Suppressor macrophage treated with lipopolysaccharide for 1 hour (primary cell): ENCODE measurements around the gene TSGA10.
"Not testable (repeated sequence)": the region's sequence is repeated elsewhere in the genome, so short reads cannot be mapped to it uniquely, and the experiment has no call there.

Experiments
- DNase-seq, 3 donors: peaks; one replicate each; pipeline ENCODE4 v3.0.0-alpha.2; 2020 to 2022

The TSGA10 gene, protein sequence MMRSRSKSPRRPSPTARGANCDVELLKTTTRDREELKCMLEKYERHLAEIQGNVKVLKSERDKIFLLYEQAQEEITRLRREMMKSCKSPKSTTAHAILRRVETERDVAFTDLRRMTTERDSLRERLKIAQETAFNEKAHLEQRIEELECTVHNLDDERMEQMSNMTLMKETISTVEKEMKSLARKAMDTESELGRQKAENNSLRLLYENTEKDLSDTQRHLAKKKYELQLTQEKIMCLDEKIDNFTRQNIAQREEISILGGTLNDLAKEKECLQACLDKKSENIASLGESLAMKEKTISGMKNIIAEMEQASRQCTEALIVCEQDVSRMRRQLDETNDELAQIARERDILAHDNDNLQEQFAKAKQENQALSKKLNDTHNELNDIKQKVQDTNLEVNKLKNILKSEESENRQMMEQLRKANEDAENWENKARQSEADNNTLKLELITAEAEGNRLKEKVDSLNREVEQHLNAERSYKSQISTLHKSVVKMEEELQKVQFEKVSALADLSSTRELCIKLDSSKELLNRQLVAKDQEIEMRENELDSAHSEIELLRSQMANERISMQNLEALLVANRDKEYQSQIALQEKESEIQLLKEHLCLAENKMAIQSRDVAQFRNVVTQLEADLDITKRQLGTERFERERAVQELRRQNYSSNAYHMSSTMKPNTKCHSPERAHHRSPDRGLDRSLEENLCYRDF

DNA sequence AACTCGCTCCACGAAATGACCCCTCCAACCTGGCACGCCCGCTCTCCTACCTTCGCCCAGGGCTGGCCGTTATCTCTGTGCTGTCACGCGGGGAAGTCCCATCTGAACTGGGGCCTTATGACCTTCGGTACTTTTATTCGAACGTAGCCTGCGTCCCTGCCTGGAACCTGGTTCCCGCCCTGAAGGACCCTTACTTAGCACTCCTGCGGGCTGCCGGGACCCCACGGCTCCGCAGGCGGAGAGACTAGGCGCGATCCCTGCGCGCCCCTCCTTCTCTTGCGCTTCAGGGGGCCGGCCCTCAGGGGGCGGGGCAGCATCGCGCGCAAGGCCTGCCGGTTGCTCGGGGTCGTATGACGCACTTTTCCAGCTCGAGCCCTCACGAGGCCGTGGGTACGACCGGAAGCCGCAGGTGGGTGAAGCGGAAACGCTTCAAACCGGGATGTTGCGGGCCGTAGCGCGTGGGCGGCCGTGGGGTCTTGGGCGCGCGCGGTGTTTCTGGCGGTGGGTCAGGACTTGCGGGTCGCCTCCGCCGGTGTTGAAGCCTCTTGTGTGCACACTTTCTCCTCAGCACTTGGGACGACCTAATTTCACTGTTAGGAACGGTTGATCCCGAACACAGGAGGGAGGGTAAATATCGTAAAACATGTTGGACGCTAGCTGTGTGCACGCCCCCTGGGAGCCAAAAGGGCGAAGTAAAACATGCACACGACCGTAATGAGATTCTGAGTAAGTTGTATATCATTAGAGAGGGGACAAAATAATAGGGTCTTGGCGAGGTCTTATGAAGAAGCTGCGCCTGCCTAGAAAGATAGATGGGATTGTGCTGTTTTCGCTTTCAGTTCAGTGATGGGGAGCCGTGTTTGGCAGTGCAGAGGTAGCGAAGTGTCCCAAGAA is at the start of gene TSGA10, which contains the start of gene LIPT1:
TSGA10 (minus strand) TSS at position 300 of the 894 bp plus-strand sequence. CDS start 45,503 bp downstream, outside the sequence.
LIPT1 (plus strand) TSS at position 325 of the 894 bp plus-strand sequence. CDS start 6,991 bp downstream, outside the sequence.
- DNase-seq, result peak; percentile 87 to 94 (median 92)

DNA sequence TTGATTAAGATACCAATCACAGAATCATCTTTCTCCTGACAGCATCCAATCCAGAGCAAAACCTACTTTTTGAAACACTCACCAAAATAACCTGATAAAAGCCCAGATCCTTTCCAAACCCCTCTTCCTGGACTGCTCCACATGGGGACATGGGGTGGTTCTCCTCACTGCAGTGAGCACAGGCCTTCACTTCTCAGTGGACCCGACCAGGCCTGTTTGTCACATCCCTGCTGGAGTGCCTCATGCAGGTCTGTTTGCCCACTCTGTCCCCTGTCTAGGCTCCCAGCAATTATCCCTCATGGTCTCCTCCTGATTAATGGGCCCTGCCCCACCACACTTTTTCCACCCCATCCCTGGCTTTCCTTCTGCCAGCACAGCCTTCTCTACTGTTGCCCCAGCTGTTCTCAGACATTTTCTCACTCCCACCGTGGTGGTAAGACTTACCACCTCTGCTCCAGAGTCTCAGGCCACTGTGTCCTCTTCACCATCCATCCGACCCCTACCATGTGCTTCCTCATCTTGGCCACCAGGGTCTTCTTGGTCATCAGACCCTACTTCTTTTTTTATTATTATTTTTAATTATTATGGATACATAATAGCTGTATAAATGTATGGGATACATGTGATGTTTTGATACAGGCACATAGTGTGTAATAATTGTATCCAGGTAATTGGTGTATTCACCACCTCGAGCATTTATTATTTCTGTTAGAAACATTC is 47.4 kb upstream of the TSGA10 start:
- no peak for DNase-seq

DNA sequence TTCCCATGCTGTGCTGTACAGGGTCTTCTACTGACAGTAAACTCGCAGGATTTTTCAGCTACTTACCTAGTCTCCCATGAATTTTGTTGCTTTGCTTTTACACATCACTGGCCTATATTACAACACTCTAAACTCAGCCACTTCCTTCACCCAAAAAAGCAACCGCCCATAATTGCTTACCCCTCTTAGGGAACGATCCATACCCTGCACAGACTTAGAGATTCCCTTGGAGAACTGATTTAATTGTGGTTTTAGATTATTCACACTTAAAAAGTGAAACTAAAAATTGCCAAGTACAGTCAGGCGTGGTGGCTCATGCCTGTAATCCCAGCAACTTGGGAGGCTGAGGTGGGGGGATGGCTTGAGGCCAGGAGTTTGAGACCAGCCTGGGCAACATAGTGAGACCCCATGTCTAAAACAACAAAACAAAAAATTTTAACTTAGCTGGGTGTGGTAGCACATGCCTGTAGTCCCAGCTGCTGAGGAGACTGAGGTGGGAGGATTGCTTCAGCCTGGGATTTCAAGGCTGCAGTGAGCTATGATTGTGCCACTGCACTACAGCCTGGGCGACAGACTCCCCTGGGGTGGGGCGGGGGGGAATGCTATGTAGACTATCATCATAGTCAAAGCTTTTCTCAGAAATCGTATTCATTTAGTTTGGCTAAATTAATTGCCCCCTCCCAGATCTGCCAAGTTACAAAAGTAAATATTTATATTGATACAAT is 45.5 kb upstream of the TSGA10 start:
- DNase-seq, result peak; percentile 38 to 58 (median 51)

DNA sequence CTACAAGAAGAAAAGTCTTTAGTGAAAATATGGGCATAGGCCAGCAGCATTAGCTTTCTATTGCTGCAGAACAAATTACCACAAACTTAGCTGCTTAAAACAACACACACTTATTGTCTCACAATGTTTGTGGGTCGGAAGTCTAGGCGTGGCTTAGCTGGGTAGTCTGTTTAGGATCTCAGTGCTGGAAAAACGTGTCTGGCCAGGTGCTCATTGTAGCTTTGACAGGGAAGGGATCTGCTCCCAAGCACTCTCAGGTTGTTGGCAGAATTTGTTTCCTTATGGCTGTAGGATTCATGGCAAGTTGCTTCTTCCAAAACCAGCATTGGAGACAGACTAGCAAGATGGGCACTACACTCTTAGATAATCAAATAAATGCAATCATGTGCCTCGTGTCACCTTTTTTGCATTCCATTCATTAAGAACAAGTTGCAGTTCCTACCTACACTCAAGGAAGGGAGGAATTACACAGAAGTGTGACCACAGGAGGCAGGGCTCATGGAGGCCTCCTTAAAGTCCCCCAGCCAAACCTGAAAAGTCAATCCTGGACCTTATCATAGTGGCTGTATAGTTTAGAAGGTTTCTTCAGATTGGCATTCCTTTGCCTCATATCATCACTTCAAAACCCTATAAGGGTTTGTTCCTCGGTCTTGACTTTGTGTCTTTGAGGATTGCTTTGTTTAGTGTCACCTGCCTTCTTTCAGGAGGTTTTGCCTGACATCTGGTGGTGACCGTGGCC is 43.5 kb upstream of the TSGA10 start:
- DNase-seq, result no peak

DNA sequence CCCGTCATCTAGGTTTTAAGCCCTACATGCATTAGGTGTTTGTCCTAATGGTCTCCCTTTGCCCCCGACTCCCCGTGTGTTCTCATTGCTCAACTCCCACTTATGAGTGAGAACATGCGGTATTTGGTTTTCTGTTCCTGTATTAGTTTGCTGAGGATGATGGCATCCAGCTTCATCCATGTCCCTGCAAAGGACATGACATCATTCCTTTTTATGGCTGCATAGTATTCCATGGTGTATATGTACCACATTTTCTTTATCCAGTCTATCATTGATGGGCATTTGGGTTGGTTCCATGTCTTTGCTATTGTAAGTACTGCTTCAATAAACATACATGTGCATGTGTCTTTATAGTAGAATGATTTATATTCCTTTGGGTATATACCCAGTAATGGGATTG is 37.6 kb upstream of the TSGA10 start:
- not testable (repeated sequence) for DNase-seq

DNA sequence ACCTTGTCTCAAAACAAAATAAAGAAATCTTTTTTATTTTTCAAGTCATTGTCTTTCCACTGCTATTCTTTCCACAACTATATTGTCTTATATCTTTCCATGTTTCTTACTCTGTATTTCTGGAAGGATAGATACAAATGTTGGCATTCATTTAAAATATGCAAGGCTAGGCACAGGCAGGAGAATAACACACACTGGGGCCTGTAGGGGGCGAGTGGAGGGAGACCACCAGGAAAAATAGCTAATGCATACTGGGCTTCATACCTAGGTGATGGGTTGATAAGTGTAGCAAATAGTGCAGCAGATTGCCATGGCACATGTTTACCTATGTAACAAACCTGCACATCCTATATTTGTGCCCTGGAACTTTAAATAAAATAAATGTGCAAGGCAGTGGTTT is 35.8 kb upstream of the TSGA10 start:
- DNase-seq, result no peak

DNA sequence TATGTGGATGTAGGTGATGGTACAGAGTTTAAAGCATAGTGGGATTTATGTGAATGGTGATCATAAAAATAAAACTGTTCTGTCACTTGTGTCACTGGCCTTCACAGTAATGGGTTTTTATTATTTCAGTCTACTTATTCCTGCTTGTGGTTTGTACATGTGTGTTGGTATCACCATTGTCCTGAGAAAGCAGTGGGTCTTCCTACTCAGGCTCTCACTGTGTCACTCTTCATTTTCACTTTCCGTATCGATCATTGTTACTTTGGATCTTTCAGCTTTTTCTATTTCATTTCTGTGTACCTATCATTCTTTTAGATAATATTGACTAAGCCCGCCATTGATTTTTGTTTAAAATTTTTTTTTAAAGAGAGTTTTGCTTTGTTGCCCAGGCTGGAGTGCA is 33.6 kb upstream of the TSGA10 start:
- DNase-seq, result no peak

DNA sequence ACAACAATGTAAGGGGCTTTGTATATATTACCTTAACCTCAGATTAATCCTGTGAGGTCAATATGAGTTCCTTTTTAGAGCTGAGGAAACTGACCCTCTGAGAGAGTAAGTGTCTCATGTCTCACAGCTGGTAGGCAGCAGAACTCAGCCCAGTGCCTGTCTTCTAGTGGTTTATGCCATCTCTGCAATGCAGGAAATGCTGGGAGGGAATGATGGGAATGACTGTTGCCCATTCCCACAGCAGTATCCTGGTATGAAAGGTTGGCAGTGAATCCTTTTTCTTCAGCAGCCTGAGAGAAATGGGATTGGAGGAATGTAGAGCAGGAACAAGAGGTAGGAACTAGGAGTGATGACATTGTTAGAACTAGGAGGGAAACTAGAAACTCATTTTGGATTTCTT is 32.3 kb upstream of the TSGA10 start:
- no peak for DNase-seq

DNA sequence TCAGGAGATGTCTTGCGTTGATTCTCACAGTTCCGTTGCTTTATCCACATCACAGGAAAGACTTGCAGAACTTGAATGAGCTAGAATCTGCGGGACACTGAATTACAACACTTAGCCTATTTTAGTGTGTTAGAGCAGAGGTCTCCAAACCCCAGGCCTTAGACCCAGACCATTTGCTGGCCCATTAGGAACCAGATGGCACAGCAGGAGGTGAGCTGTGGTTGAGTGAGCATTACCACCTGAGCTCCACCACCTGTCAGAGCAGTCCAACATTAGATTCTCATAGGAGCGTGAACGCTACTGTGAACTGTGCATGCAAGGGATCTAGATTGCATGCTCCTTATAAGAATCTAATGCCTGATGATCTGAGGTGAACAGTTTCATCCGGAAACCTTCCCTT is 30.1 kb upstream of the TSGA10 start:
- DNase-seq, result no peak

DNA sequence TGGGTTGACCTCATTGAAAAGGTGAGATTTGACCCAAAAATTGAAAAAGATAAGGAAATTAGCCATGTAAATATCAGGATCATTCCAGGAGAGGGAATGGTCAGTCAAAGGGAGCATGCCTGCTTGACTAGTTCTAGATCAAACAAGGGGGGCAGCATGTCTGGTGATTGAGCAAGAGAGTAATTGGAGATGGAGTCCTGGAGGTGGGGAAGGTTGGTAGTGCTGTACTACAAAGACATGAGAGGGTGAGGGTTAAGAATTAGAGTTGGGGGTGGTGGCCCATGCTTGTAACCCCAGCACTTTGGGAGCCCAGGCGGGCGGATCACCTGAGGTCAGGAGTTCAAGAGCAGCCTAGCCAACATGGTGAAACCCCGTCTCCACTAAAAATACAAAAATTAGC is 28.3 kb upstream of the TSGA10 start:
- DNase-seq, result no peak

DNA sequence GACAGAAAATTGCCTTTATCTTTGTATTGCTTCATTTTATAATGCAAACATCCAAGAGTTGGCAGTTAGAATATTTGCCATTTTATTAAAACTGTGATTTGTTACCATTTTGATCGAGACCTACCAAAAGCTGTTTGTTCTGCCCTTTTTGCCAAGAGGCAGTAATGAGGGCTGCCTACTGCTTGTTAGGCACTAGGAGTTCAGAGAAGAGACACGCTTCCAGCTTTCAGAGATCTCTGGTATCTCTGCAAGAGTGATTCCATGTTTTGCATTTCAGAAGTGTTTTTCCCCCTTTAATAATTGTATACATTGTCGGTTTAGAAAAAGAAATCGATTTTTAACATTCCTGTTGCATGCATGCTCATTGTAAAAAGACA is 26.9 kb upstream of the TSGA10 start:
- peak in 1 of 3 donors; percentile 4 for DNase-seq

DNA sequence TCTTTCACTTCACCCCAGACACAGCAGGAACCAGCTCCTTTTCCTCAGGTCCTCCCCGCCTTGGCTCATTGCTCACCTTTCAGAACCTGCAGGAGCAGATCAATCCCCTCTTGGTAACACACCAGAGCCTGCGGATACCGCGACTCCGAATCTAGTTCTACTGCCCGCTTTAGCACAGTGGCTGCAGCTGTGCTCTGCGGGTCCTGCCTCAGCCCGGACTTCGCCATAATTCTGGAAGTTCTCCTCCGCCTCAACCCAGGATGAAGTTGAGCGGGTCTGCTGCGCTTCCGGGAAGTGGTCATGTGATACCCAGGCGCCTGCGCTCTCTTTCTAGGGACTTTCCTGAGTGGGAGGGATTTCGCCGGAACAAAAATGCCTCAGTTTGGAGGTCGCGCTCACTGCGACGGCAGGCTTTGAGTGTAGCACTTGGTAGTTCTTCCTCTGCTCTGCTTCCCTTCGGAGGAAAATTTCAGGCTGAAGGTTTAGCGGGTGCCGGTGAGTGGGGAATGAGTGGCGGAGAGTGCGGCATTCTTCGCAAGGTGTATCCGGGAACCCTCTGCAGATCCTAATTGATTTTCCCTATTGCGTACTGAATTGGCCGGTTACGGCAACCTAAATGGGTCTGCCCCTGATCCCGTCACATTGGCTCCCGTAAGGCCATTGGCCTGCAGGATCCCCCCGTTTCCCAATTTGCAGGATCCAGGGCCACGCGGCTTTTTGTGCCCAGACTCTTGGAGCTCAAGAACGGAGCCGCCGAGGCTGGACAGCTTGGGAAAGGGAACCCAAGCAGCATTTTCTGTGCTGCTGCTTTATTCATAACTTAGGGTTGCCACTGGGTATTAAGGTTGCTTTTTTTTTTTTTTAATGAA is 26.2 kb upstream of the TSGA10 start, which contains the start of the genes MITD1 and MRPL30:
MITD1 (minus strand) TSS at position 304 of the 869 bp plus-strand sequence; CDS start at position 227, 77 bp downstream.
MRPL30 (plus strand) TSS at position 430 of the 869 bp plus-strand sequence. CDS start 5,020 bp downstream, outside the sequence.
- peak; percentile 95 to 97 (median 97) for DNase-seq

DNA sequence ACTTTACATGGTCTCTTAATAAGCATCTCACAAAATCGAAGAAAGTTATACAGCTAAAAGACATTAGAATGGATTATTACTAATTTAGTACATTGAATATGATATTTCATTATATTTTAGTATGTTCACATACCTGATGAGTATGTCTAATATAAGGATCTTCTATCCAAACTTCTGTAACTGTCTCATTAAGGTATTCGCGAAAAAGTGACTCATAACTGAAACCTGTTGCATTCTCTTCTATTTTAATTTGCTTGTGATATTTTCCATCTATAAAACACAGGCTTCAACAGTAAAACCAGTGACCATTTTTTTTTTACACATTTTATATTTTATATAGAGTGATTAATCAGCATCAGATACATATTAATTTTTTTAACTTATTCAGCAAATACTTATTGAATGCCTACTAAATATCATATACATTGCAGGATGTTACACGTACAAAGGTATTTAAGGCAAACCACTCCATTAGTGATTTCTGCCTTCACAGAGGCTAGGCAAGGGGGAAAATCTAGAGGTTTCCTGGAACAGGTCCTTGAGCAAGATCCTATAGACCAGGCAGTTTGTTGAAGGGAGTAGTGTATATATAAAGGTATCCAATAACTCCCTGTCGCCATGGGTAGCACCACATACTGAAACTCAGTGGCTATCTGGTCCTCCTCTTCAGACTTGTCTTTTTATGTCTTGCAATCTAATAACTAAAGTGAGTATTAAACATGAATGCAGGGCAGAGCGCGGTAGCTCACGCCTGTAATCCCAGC is 16.8 kb upstream of the TSGA10 start:
- DNase-seq, result no peak

DNA sequence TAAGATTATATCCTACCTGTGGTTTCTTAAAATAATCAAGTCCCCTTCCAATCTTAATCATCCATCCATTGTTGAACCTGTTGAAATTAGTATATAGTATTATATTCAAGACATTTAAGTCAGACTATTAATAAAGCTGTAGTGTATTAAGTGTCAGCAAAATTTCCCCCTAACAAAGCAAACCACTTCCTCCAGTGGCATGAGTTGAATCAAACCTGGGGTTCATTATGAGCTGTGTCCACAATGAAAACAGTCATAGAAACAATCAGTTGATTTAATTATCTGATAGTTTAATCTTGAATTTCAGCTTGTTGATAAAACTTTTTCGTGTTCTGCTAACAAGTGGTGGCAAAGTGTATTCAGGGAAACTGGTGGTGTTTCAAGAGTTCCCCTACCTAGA is 14.8 kb upstream of the TSGA10 start:
- DNase-seq, result no peak

DNA sequence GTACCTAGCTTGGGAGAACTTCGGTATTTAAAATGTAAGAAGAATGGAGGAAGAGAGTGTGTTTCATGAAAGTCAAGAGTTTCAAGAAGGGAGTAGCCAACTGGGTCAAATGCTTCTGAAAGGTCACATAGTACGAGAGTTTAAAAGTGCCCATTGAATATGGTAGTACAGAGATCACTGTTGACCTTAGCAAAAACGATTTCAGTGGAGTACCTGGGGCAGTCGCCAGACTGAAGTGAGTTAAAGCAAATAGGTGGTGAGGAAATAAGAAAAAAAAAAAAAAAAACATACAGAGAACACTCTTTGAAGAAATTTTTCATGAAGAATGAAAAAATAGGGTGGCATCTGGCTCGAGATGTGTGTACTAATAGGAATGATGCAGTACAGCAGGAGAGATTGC is 11.5 kb upstream of the TSGA10 start:
- no peak for DNase-seq

DNA sequence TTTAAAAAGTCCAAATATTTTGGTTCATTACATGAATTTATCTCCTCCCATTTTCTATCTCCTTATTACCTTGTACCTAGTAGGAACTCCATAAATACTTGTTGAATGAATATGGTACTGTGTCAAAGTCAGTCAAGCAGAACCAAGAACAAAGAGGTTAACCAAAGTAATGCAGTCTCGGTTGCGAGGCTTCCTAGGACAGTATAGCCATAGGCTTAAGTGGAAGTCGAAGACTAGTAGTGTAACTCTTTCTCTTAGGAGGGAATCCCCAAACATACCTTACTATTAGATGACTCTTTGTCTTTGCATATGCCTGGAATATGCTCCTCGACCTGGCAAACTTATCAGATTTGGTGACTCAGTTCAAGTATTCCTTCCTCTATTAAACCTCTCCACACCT is 4.9 kb upstream of the TSGA10 start:
- no peak for DNase-seq

DNA sequence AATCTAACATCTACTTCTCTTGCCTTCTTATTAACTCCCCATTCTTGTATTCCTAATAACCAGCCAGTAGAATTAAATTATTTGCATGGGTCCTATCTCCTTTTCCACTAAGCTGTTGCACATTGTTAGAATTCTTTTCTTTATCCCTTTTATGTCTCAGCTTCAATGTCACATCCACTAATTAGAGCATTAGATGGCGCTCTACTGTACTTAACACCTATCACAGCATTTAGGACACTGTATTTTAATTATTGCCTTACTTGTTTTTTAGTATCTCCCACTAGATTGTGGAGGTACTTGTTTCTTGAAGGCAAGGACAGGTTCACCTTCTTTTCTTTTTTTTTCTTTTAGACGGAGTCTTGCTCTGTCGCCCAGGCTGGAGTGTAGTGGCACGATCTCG is 3.9 kb upstream of the TSGA10 start:
- DNase-seq, result no peak

DNA sequence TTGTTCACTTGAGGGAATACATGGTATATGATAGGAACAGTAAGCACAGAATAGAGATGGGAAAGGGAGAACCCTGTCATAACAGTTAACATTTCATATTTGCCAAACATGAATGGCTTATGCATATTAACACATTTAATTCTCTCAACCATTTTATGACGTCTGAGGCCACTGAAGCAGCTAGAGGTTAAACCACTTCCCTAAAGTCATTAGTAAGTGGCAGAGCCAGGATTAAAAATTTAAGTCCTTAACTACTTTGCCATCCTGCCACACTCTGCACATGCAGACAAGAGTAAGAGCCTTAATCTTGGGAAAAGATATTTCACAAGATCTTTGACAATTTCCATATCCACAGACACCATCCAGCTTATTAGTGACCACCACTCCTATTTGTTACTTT is 2.1 kb upstream of the TSGA10 start:
- no peak for DNase-seq
